Erythroblast (primary cell): Measurements from ENCODE around the gene KCNMA1.

Experiments
- DNase-seq, 2 experiments: peaks; one replicate each; lab custom pipeline; 2025; lab: John Stamatoyannopoulos, UW
- GATA1 ChIP-seq: IDR thresholded peaks from 2 replicates; pipeline ENCODE4 v1.6.1; 2011; ENCODE audit warnings: low read depth, mild to moderate bottlenecking, control low read depth, low read length, moderate library complexity
- POLR2A ChIP-seq: IDR thresholded peaks from 2 replicates; pipeline ENCODE4 v1.6.1; 2011; ENCODE audit warnings: mild to moderate bottlenecking, low read length

Gene KCNMA1

DNA sequence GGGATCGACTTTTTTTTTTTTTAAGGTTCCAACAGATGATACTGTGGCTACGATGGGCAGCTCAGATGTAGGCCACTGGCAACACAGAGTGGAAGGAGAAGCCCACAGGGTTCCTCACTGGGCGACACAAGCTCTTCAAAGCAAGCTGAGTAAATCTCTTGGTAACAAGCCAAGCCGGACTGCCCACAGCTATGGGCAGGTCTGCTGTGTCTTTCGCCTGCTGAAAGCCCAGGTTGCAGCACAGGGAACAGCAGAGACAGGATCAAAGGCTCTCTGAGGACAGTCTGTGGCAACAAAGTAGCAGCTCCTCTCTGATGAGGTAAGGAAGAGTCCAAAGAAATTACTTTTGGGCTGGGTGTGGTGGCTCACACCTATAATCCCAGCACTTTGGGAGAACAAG, 83.6 kb downstream of the KCNMA1 start:
- no peak for DNase-seq
- no peak for TF ChIP-seq GATA1
- no peak for TF ChIP-seq POLR2A

DNA sequence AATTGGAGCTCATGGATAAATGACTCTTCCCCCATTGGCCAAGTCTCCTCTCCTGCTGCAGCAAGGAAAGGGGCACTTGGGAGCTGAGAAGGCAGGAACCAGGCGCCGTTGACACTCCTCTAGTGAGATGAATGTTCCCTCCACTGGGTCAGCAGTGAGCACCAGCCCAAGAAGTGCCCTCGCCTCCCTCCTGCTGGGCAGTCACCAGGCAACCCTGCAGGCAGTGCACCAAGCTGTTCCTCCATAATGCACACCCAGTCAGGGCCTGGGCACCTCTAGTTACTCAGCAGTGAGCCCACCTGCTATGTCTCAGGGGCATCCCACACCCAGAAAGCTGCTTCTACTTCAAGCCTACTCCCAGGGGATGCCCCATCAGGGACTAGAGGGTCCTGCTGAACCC, 84.3 kb downstream of the KCNMA1 start:
- TF ChIP-seq POLR2A (no peak), GATA1 (no peak)
- DNase-seq: no peak

DNA sequence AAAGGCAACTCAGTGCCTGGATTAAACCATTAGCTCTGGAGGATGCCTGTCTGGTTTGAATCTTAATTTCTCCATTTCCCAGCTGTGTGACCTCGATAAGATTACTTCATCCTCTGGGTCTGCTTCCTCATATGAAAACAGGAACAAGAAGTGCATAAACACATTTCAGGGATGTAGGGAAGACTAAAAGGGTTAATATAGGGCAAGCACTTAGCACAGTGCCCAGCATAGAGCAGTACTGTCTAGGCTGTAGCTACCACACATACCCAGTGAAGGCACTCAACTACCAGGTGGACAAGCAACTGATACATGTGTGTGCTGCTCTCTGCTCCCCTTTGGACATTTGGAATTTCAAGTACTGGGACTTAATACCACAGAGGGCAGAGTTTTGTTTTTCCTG, 85.4 kb downstream of the KCNMA1 start:
- no peak for DNase-seq
- TF ChIP-seq GATA1 (no peak), POLR2A (no peak)

DNA sequence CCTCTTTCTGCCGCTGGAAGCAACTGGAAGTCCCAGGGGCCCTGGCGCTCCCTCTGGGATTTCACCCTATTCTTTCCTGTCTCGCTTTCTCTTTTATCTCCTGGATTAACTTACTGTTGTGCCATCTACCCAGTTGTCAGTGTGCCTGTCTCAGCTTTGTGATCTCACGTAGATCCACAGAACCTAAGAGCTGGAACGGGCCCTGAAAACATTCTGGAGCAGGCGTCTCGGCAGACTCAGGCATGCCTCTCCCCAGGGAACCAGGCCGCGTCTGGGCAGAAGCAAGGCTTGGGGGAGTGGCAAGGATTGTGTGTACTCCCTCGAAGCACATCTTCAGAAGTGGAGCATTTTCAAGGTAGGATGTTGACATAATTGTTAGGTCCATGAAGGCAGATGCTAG, 87.2 kb downstream of the KCNMA1 start:
- no peak for DNase-seq
- no peak for TF ChIP-seq POLR2A
- no peak for TF ChIP-seq GATA1

DNA sequence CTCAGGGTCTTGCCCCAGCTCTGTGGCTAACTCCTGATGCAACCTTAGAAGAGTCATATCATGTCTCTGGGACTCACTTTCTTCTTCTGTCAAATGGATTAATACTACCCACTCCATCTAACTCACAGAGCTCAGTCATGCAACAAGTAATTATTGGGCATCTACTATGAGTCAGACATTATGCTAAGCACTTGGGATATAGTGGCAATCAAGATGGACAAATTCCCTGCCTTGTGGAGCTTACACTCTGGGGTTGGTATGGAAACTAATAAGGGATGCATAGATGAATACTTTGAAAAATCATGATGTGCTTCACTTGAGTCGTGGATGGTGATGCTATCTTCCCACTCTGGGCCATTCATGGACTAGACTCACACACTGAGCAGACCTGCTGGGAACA, 88.9 kb downstream of the KCNMA1 start:
- no peak for TF ChIP-seq POLR2A
- no peak for TF ChIP-seq GATA1
- no peak for DNase-seq

DNA sequence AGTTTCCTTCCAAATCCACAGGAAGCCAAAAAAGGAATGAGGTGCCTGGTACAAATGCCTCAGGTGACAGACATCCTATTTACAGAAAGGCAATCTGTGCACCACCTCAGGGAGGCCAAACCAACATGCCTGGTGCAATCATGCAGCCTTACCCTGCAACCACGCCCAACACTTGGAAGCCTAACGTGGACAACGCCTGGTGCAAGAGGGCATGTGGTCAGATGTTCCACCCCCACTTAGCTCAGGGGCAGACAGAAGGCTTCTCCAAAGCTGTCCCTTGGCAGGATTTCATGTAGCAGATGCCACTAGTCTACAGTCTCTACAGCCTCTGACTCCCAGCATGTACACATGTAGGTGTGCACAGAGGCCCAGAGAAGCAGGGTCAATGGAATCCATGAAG, 89.5 kb downstream of the KCNMA1 start:
- TF ChIP-seq POLR2A (no peak), GATA1 (no peak)
- DNase-seq: no peak

DNA sequence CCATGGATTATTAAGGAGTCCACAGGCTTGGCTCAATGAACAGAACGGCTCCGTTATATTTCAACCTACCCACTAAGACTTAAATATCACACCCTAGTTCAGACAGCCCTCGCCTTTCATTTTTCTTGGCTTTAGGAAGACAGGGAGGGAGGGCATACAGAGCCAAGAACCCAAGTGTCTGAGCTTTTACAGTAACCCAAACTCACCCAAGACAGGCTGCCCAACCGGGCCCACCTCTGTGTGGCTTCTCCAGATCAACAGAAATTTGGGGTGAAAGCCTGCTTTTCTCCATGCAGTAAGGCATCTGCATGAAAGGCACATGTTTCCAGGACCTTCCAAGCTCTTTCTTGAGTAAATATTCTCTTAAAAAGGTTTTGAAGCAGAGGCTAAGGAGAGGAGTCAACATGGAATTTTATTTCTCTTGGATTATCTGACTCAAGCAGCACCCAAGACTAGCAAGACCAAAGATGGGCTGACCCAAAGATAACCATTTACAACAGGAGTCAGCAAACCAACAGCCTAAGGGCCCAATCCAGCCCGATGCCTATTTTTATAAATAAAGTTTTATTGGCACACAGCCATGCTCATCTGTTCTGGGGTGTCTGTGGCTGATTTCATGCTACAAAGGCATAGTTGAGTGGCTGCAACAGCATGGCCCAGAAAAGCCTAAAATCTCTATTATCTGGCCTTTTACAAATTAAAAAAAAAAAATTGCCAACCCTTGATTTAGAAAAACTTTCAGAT, 90.1 kb downstream of the KCNMA1 start:
- DNase-seq: no peak
- no peak for TF ChIP-seq GATA1
- TF ChIP-seq POLR2A: no peak

DNA sequence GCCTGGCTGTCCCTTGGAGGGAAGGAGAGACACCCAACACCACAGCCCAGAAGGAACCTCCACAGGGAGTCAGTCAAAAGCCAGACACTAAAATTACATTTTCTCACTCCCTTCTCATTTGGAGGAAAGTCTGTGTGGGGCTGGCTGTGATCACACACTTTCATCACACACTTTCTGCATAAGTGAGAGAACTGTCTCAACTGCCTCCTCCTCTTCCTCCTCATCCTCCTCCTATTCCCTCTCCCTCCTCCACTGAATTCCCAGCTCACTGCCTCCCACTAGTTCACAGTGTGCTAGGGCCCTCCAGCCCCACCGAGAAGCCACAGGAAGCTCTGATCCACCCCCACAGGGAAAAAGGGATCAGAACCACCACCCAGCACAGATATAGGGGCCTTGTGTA, 91.6 kb downstream of the KCNMA1 start:
- DNase-seq: no peak
- TF ChIP-seq POLR2A: no peak
- no peak for TF ChIP-seq GATA1

DNA sequence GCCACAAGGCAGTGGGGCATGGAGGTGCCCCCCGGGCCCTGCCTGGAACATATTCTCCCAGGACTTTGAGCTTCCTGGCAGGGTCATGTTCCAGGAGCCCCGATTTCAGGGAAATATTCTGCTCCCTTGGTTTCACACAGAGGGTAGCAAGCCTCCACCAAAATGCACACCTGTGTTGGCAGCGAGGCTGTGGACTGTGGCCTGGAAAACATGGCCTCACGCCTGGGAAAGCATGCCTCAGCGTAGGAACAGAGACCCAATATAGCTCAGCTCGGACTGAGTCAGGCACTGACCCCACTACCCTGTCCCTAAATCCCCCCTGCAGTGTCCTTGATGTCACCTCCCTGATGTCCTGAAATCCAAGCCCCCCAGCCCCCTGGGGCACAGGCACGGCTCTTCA, 92.0 kb downstream of the KCNMA1 start:
- no peak for DNase-seq
- no peak for TF ChIP-seq GATA1
- no peak for TF ChIP-seq POLR2A

DNA sequence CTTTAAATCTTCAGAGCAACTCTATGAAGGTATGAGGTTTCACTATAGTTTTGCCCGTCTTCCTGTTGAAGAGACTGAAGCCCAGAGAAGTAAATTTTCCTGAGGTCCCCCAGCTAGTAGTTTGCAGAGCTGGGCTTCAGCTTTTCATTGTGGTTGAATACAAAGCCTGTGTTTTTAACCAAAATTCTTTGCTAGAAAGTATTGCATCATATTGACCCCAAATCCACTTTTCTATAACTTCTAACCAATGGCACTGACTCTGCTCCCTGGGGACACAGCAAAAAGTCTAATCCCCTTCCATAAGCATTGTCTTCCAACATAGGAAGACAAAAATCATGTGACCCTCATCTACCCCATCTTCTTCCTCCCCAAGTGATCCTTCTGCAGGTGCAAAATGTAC, 93.0 kb downstream of the KCNMA1 start:
- no peak for DNase-seq
- TF ChIP-seq POLR2A (no peak), GATA1 (no peak)

DNA sequence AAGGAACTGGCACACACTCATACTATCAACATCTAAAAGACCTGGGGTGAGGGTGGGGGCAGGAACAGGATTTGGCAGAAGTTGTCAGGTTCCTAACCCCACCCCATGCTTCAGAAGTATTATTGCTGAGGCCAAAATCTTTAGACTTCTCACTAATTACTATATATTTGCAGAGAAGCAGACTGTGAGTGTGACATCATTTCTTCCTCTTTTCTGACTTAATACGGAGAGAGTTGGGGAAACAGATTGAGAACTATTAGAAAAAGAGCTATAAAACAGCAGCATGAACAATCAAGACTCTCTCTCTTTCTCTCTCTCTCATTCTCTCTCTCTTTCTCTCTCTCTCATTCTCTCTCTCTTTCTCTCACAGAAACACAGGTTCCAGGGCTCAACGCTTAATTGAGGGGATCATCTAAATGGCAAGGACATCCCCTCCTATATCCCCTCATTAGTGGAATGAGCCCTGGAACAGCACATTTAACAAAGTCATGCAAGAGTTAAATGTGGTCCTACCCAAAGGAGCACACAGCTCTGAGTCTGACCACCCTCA, 94.8 kb downstream of the KCNMA1 start:
- TF ChIP-seq GATA1 (no peak), POLR2A (no peak)
- no peak for DNase-seq

DNA sequence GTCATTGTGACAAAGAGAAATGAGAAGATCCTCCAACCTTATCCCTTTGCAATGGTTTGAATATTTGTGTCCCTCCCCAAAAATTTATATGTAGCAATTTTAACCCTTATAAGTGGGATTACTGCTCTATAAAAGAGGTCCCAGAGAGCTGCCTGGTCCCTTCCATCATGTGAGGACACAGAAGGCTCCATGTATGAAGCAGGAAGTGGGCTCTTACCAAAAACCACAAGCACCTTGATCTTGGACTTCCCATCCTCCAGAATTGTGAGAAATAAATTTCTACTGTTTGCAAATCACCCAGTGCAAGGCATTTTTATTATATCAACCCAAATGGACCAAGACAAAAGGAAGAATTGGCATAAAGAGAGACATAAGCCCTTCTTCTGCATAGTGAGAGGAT, 95.7 kb downstream of the KCNMA1 start:
- no peak for TF ChIP-seq POLR2A
- no peak for TF ChIP-seq GATA1
- DNase-seq: no peak

DNA sequence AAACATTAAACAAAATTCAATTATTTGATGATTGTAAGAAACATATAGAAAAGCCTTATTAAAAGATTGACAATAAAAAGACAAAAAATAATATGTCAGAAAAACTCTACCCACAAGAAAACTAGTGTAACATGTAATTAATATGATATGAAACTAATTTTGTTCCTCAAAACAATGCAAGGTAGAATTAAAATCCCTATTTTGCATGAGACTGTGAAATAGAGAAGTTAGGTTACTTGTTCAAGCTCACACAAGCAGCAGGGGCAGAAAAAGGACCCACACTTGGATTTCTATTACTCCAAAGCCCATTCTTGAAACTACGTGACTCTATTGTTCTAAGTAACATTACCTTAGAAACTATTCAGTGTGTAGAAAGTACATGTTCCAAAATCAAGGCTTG, 96.4 kb downstream of the KCNMA1 start:
- DNase-seq: no peak
- TF ChIP-seq POLR2A (no peak), GATA1 (no peak)

DNA sequence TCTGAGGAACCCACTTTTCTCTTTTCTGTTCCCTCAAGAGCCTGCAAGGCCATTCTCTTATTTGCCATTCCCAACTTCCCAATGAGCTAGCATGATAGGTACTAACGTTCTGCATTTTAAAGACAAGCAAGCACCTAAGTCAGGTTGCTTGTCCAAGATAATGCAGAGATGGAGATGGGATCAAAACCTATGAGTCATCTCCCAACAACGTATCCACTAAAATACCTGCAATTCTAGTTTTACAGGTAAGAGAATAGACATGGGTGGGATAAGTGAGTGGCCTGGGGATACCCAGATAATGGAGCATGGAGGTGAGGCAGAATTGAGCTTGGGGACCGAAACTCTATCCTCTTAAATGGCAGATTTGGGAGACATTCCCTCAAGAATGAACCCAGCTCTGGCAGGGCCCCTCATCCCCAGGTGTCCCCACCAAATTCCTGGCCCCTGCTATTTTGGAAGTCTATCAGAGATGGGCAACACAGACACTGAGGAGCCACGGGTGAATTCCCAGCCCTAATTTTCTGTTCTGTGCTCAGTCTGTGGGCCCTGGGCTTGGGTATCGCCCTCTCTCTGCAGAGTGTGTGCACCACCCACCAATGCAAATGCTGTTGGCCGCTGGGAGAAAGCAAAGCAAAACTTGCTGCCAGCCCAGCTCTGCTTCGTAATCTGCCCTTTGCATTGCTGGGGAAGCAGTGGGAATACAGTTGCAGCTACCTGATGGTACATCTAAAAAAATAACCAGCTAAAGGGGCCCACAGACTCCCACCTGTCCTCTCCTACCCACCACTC, 98.3 kb downstream of the KCNMA1 start:
- TF ChIP-seq POLR2A (no peak), GATA1 (no peak)
- no peak for DNase-seq

DNA sequence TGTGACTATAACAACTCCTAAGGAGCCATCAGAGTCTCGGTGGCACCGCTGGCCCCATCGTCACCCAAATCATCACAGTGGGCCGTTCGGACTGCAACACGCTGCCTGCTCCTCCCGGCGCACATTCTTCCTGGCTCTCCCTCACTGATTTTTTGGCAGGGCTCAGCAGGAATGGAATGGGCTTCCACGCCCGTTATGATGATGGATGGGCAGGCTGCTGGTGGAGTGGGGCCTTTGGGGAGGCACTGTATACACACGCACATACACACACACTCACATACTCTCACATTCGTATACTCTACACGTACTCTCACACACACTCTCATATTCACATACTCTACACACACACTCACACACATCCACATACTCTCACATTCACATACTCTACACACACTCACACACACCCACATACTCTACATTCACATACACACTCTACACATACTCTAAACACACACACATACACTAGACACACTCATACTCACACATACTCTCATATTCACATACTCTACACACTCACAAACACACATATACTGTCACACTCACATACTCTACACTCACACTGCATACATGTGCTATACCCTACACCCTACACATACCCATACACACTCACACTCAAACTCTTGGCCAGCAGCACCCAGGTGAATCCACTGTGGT, 99.8 kb downstream of the KCNMA1 start:
- no peak for TF ChIP-seq POLR2A
- no peak for DNase-seq
